Adrenal gland (tissue), 12 donors: Measurements from ENCODE around the gene ADARB2. TPM values are rescaled to one million over a fixed set of nuclear protein-coding genes. Genes with fewer than 3 reads are reported as not detected.

Source experiments
- DNase-seq, 7 donors: peaks; one replicate each; pipeline ENCODE4 v3.0.0-alpha.2; 2019 to 2020
- H3K27ac ChIP-seq, 5 donors: fragments of 200-600 bp; sonication (generic) in 4 of 5; 1 replicate in 3 of 5; 2 replicates in 2 of 5; pipeline versions ENCODE4 v1.5.1 to v1.8.0; 2016 to 2020; ENCODE audit warnings: mild to moderate bottlenecking in 1 of 5
- H3K27me3 ChIP-seq: fragments of 200-600 bp; 2 replicates; pipeline ENCODE4 v1.8.0; 2021
- H3K36me3 ChIP-seq, 2 donors: fragments of 200-600 bp; replicated peaks in 1 of 2; 1 replicate in 1 of 2; 2 replicates in 1 of 2; pipeline versions ENCODE4 v1.5.1 to v1.8.0; 2018 to 2022
- H3K4me1 ChIP-seq, 2 donors: fragments of 200-600 bp; replicated peaks in 1 of 2; 1 replicate in 1 of 2; 2 replicates in 1 of 2; pipeline versions ENCODE4 v1.5.1 to v1.8.0; 2018 to 2021
- H3K4me3 ChIP-seq, 4 donors: fragments of 200-600 bp; sonication (generic) in 3 of 4; one replicate each; pipeline ENCODE4 v1.5.1; 2016 to 2018
- H3K9me3 ChIP-seq, 3 donors: fragments of 200-600 bp; sonication (generic) in 1 of 3; replicated peaks in 1 of 3; 1 replicate in 2 of 3; 2 replicates in 1 of 3; pipeline versions ENCODE4 v1.5.1 to v1.8.0; 2016 to 2021
- POLR2A ChIP-seq, 2 donors: fragments of 450-650 bp; IDR thresholded peaks; one replicate each; pipeline ENCODE4 v1.6.1; 2017; ENCODE audit warnings: antibody characterized with exemption in 2 of 2, mild to moderate bottlenecking in 2 of 2, moderate library complexity in 1 of 2
- WGBS, 4 donors: extraction: QIAGEN DNeasy Blood & Tissue Kit in 2 of 4; methylation state at CpG; one replicate each; pipeline versions ENCODE4 v1.1.5 to v1.1.7; 2013 to 2017; 5-methylcytosine and 5-hydroxymethylcytosine counted together
- intact Hi-C, 2 donors: fragments of 100-400 bp; cut with DNase I; formaldehyde crosslinking; loops; one replicate each; pipeline versions ENCODE4 v1.14.1 to v1.15.0; 2022 to 2023
- polyA plus RNA-seq, 3 donors: library from polyadenylated mRNA; stranded (reverse); fragments of 200-250 nt in 2 of 3; fragments of 350-450 nt in 1 of 3; fragmentation: Illumina TruSeq in 1 of 3; extraction: RNeasy Lipid Tissue Mini Kit (QIAGEN cat#74804) in 1 of 3; gene quantifications; one replicate each; pipeline ENCODE4 v1.2.3, GENCODE V29; 2013 to 2014
- total RNA-seq, 9 donors: library from RNA; depleted of rRNA in 4 of 9; stranded (reverse); fragments of >200 nt in 4 of 9; fragments of 120-200 nt in 1 of 9; fragmentation: NEBNext Ultra II Directional in 1 of 9; extraction: Animal tissue kit (Norgen Biotek cat#: 25700) in 1 of 9; gene quantifications; one replicate each; pipeline versions ENCODE4 v1.1.0 to v1.2.4, GENCODE V29; 2013 to 2023
- TF ChIP-seq, protein P1 (sequence below), 6 experiments: fragments of 450-650 bp in 4 of 6; fragments of 200-600 bp in 2 of 6; sonication (generic) in 1 of 6; IDR thresholded peaks; 1 replicate in 5 of 6; 2 replicates in 1 of 6; pipeline versions ENCODE4 v1.5.1 to v1.8.0; 2016 to 2021; ENCODE audit warnings: antibody characterized with exemption in 6 of 6, mild to moderate bottlenecking in 2 of 6, moderate library complexity in 1 of 6
- donor health status: healthy with polysubstance abuse.
- donor health status: Bipolar disorder and iron deficiency.
- donor health status: DM: yes; HTN: yes; CAD: no.
- donor health status: DM: no; HTN: no; CAD: no.
- donor health status: DM: no; HTN: no; CAD: no.
- donor health status: DM: yes; HTN: yes; CAD: no.

Gene ADARB2
- total and polyA plus RNA-seq, 12 donors, result 0.14 to 3.1 (median 0.91) TPM

DNA sequence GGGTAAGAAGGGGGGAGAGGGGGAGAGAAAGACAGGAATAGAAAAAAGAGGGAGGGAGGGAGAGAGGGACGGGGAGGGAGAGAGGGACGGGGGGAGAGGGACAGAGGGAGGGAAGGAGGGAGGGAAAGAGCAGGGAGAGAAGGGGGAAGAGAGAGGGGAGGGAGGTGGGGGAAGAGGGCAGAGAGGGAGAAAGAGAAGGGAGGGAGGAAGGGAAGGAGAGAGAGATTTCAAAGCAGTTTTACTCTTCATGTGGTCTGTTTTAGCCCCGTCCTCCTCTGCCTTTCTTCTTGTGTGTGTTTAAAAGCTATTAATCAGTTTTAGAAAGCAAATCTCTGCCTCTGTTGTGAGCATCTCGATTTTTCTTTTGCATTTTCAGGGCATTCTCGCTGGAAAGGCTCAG, 444.2 kb downstream of the ADARB2 start:
- Histone ChIP-seq H3K4me1 (no peaks in the 10 kb centered on the region), H3K27me3 (no peaks in the 10 kb centered on the region), H3K36me3 (no peaks in the 10 kb centered on the region), H3K27ac (no peak overlapping the region), H3K9me3 (no peaks in the 10 kb centered on the region), H3K4me3 (no peak overlapping the region)
- no peak for TF ChIP-seq POLR2A (IDR thresholded peaks at IDR 0.05)
- TF ChIP-seq, protein P1, sequence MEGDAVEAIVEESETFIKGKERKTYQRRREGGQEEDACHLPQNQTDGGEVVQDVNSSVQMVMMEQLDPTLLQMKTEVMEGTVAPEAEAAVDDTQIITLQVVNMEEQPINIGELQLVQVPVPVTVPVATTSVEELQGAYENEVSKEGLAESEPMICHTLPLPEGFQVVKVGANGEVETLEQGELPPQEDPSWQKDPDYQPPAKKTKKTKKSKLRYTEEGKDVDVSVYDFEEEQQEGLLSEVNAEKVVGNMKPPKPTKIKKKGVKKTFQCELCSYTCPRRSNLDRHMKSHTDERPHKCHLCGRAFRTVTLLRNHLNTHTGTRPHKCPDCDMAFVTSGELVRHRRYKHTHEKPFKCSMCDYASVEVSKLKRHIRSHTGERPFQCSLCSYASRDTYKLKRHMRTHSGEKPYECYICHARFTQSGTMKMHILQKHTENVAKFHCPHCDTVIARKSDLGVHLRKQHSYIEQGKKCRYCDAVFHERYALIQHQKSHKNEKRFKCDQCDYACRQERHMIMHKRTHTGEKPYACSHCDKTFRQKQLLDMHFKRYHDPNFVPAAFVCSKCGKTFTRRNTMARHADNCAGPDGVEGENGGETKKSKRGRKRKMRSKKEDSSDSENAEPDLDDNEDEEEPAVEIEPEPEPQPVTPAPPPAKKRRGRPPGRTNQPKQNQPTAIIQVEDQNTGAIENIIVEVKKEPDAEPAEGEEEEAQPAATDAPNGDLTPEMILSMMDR (IDR thresholded peaks at IDR 0.05), result no peak
- no peak for DNase-seq
- intact Hi-C loops, result no loop called here
- WGBS, 4 donors, result 3 to 7% (median 5%) methylated on average over 5 of the region's 5 CpGs

DNA sequence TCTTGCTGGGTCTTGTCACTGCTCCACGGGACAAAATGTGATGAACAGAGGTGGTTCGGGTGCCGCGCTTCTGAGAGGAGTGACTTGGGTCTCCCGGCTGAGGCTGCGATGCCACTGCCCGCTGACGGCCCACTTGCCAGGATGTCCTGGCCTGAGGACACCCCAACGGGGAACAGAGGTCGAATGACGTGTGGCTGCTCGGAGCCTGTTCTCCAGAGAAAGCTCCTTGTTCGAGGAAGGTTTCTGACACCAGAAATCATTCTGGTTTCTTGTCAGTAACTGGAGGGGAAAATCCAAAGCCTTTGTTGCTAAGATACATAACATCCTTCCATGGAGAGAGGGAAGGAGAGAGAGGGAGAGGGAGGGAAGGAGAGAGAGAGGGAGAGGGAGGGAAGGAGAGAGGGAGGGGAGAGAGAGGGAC, 444.7 kb downstream of the ADARB2 start:
- no peaks in the 10 kb centered on the region for H3K36me3 ChIP-seq
- WGBS, 4 donors, result 69 to 78% (median 74%) methylated on average over 13 of the region's 13 CpGs
- DNase-seq, result peak in 1 of 7 donors; percentile 39
- H3K9me3 ChIP-seq, result no peaks in the 10 kb centered on the region
- no peaks in the 10 kb centered on the region for H3K4me1 ChIP-seq
- no peak overlapping the region for H3K4me3 ChIP-seq
- no peak overlapping the region for H3K27ac ChIP-seq
- intact Hi-C loops, result no loop called here
- no peak for TF ChIP-seq POLR2A (IDR thresholded peaks at IDR 0.05)
- TF ChIP-seq, protein P1 (IDR thresholded peaks at IDR 0.05), result no peak
- H3K27me3 ChIP-seq, result no peaks in the 10 kb centered on the region

- no peaks in the 10 kb centered on the region for H3K27me3 ChIP-seq
- peak in 2 of 7 donors; percentile 17 to 30 for DNase-seq
- intact Hi-C loops, result no loop called here
- WGBS, 4 donors, result 82 to 86% (median 85%) methylated on average over 22 to 27 of the region's 27 CpGs
- no peaks in the 10 kb centered on the region for H3K4me1 ChIP-seq
- H3K4me3 ChIP-seq, result no peak overlapping the region
- TF ChIP-seq POLR2A (IDR thresholded peaks at IDR 0.05), result no peak
- TF ChIP-seq, protein P1 (IDR thresholded peaks at IDR 0.05), result no peak
- H3K27ac ChIP-seq, result no peak overlapping the region
- no peaks in the 10 kb centered on the region for H3K9me3 ChIP-seq
- H3K36me3 ChIP-seq, result no peaks in the 10 kb centered on the region
Observed at GRCh38 chr10:1291178-1292090, 445.9 kb downstream of the ADARB2 start.

DNA sequence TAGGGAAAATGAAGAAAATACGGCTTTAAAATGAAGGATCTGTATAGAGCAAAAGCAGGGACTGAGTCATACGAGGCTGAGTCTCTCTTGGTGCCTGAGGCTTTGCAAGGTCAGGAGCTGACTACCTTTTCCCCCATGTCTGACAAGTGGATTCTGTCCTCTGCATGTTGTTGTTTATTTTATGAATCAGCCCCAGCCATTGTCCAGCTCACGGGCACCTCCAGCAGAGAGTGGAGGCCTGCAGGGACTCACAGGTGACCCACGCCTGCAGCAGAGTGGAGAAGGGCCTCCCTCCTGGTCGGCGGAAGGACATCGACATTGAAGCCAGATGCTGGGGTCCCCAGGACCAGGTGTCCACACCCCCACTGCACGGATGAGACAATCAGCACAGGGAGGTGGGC, 447.3 kb downstream of the ADARB2 start:
- H3K27me3 ChIP-seq, result no peaks in the 10 kb centered on the region
- H3K4me1 ChIP-seq, result no peaks in the 10 kb centered on the region
- H3K9me3 ChIP-seq, result no peaks in the 10 kb centered on the region
- H3K27ac ChIP-seq, result no peak overlapping the region
- H3K36me3 ChIP-seq, result no peaks in the 10 kb centered on the region
- DNase-seq, result peak in 2 of 7 donors; percentile 2 to 14
- H3K4me3 ChIP-seq, result no peak overlapping the region
- intact Hi-C loops, result no loop called here
- 50 to 87% (median 70%) methylated on average over 6 to 8 of the region's 8 CpGs for WGBS, 4 donors
- TF ChIP-seq POLR2A (IDR thresholded peaks at IDR 0.05), result no peak
- TF ChIP-seq, protein P1 (IDR thresholded peaks at IDR 0.05), result no peak
